Neural progenitor cell (in vitro differentiated cells): Measurements from ENCODE around the gene OLFML2A. TPM values are rescaled to one million over a fixed set of nuclear protein-coding genes. Genes with fewer than 3 reads are reported as not detected.
"Not testable (repeated sequence)": the region's sequence is repeated elsewhere in the genome, so short reads cannot be mapped to it uniquely, and the experiment has no call there.

ENCODE experiments used
- DNase-seq: peaks from one replicate; pipeline ENCODE4 v3.0.0-alpha.2; 2016; ENCODE audit warnings: low spot score
- H2AFZ ChIP-seq: fragments of 200-600 bp; sonication (generic); replicated peaks from 2 replicates; pipeline ENCODE4 v1.6.1; 2016; ENCODE audit warnings: antibody characterized with exemption
- H3F3A ChIP-seq: fragments of 200-600 bp; sonication (generic); 2 replicates; pipeline ENCODE4 v1.6.1; 2016; ENCODE audit warnings: antibody characterized with exemption, low read depth
- H3K27ac ChIP-seq: fragments of 200-600 bp; sonication (generic); 2 replicates; pipeline ENCODE4 v1.5.1; 2016; ENCODE audit warnings: mild to moderate bottlenecking
- H3K27me3 ChIP-seq: fragments of 200-600 bp; sonication (generic); 2 replicates; pipeline ENCODE4 v1.6.1; 2016; ENCODE audit warnings: mild to moderate bottlenecking, moderate library complexity
- H3K36me3 ChIP-seq: fragments of 200-600 bp; sonication (generic); 2 replicates; pipeline ENCODE4 v1.5.1; 2016
- H3K4me1 ChIP-seq: fragments of 200-600 bp; sonication (generic); 2 replicates; pipeline ENCODE4 v1.6.1; 2016; ENCODE audit warnings: mixed run types
- H3K4me2 ChIP-seq: fragments of 200-600 bp; sonication (generic); 2 replicates; pipeline ENCODE4 v1.6.1; 2016
- H3K4me3 ChIP-seq: fragments of 200-600 bp; sonication (generic); 2 replicates; pipeline ENCODE4 v1.5.1; 2016
- H3K79me2 ChIP-seq: fragments of 200-600 bp; sonication (generic); 2 replicates; pipeline ENCODE4 v1.6.1; 2016; ENCODE audit warnings: low read depth
- H3K9ac ChIP-seq: fragments of 200-600 bp; sonication (generic); 2 replicates; pipeline ENCODE4 v1.6.1; 2016
- H3K9me3 ChIP-seq: fragments of 200-600 bp; sonication (generic); 2 replicates; pipeline ENCODE4 v1.5.1; 2016; ENCODE audit warnings: low read depth
- H4K20me1 ChIP-seq: fragments of 200-600 bp; sonication (generic); 2 replicates; pipeline ENCODE4 v1.6.1; 2016; ENCODE audit warnings: low read depth
- H3K27ac Mint-ChIP-seq: 3 replicates; pipeline ENCODE4 v1.8.0; 2021; ENCODE audit warnings: mixed read lengths
- H3K27me3 Mint-ChIP-seq: 2 replicates; pipeline ENCODE4 v1.8.0; 2022; ENCODE audit warnings: low read depth, mild to moderate bottlenecking, inconsistent platforms, moderate library complexity, mixed read lengths; ENCODE audit not compliant: insufficient read depth
- H3K36me3 Mint-ChIP-seq: 3 replicates; pipeline ENCODE4 v1.8.0; 2021; ENCODE audit warnings: mixed read lengths
- H3K4me1 Mint-ChIP-seq: 3 replicates; pipeline ENCODE4 v1.8.0; 2021; ENCODE audit warnings: mixed read lengths
- H3K4me3 Mint-ChIP-seq: 3 replicates; pipeline ENCODE4 v1.8.0; 2021; ENCODE audit warnings: mild to moderate bottlenecking, moderate library complexity, mixed read lengths
- H3K9me3 Mint-ChIP-seq: 3 replicates; pipeline ENCODE4 v1.8.0; 2020; ENCODE audit warnings: mixed read lengths
- EZH2 ChIP-seq: fragments of 200-600 bp; sonication (generic); IDR thresholded peaks from 2 replicates; pipeline ENCODE4 v1.6.1; 2017; ENCODE audit warnings: antibody characterized with exemption, mild to moderate bottlenecking, moderate library complexity
- EZH2phosphoT487 ChIP-seq: fragments of 200-600 bp; sonication (generic); IDR thresholded peaks from 2 replicates; pipeline ENCODE4 v1.6.1; 2017; ENCODE audit warnings: antibody characterized with exemption
- total RNA-seq: library from RNA; depleted of rRNA; stranded (reverse); fragments of >200 nt; gene quantifications from 2 replicates; pipeline ENCODE4 v1.2.3, GENCODE V29; 2015; ENCODE audit warnings: low replicate concordance
- TF ChIP-seq, protein P1 (sequence below): fragments of 200-600 bp; sonication (generic); IDR thresholded peaks from 2 replicates; pipeline ENCODE4 v1.5.1; 2017; ENCODE audit warnings: antibody characterized with exemption, mild to moderate bottlenecking

OLFML2A gene
- total RNA-seq, 1 donor from 2014 or later, result 3.1 TPM

DNA sequence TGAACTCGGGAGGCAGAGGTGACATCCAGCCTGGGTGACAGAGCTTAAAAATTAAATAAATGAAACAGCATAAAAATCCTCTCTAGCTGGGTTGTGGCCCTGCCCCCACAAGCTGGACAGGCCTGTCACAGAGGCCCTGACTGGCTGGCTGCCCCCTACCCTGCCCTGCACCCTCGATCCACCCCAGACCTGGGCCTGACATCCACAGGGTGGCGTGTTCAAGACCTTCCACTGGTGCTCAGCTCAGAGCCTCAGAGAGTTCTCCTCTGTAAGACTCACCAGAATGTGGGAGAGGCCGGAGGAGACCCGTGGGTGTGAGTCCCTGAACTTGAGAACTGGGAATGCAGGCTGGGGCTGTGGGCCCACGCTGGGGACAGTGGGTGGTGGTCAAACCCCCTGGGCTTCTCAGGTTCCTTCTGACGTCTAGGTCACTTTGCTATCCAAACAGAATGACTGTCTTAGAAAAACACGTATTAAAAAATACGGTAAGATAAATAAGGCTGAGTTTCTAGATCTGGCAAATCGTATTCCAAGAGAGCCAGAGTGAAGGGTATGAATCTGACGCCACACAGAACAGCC is 66.6 kb downstream of the OLFML2A start:
- Histone ChIP-seq H3K27ac (no peak overlapping the region), H3F3A (no peaks in the 10 kb centered on the region), H3K79me2 (no peaks in the 10 kb centered on the region), H2AFZ (no peak overlapping the region), H3K4me1 (no peaks in the 10 kb centered on the region), H3K9me3 (no peaks in the 10 kb centered on the region), H3K4me3 (no peak overlapping the region), H4K20me1 (no peaks in the 10 kb centered on the region), H3K4me2 (no peak overlapping the region), H3K36me3 (no peaks in the 10 kb centered on the region), H3K27me3 (no peaks in the 10 kb centered on the region), H3K9ac (no peak overlapping the region)
- H3K9me3 Mint-ChIP-seq, result no peaks in the 10 kb centered on the region
- H3K4me1 Mint-ChIP-seq, result peaks cover 9% of the 10 kb centered on the region
- no peak overlapping the region for H3K27ac Mint-ChIP-seq
- no peak overlapping the region for H3K4me3 Mint-ChIP-seq
- no peaks in the 10 kb centered on the region for H3K36me3 Mint-ChIP-seq
- peaks cover 6% of the 10 kb centered on the region for H3K27me3 Mint-ChIP-seq
- no peak for DNase-seq
- no peak for TF ChIP-seq EZH2phosphoT487
- no peak for TF ChIP-seq EZH2
- TF ChIP-seq, protein P1, sequence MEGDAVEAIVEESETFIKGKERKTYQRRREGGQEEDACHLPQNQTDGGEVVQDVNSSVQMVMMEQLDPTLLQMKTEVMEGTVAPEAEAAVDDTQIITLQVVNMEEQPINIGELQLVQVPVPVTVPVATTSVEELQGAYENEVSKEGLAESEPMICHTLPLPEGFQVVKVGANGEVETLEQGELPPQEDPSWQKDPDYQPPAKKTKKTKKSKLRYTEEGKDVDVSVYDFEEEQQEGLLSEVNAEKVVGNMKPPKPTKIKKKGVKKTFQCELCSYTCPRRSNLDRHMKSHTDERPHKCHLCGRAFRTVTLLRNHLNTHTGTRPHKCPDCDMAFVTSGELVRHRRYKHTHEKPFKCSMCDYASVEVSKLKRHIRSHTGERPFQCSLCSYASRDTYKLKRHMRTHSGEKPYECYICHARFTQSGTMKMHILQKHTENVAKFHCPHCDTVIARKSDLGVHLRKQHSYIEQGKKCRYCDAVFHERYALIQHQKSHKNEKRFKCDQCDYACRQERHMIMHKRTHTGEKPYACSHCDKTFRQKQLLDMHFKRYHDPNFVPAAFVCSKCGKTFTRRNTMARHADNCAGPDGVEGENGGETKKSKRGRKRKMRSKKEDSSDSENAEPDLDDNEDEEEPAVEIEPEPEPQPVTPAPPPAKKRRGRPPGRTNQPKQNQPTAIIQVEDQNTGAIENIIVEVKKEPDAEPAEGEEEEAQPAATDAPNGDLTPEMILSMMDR, result no peak

DNA sequence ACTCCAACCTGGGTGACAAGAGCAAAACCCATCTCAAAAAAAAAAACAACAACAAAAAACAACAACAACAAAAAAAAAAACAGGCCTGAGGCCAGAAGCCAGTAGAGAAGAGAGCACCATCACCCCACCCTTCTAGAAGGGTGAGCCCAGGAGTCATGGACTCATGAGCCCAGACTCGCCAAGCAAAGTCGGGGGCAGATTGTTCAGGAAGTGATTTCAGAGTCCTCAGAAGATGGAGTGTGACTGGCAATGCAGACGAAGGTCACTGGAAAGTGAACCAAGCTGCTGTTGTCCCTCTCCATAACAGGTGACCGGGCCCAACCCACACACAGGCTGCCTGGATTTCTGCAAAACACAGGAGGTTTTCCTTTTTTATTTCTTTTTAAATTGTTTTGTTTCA is 67.4 kb downstream of the OLFML2A start:
- no peak overlapping the region for H3K4me2 ChIP-seq
- H3K4me1 ChIP-seq, result no peaks in the 10 kb centered on the region
- Mint-ChIP-seq H3K27ac (no peak overlapping the region), H3K4me1 (peaks cover 9% of the 10 kb centered on the region), H3K9me3 (no peaks in the 10 kb centered on the region), H3K27me3 (peaks cover 6% of the 10 kb centered on the region), H3K36me3 (no peaks in the 10 kb centered on the region), H3K4me3 (no peak overlapping the region)
- no peaks in the 10 kb centered on the region for H3K27me3 ChIP-seq
- DNase-seq, result no peak
- H3K9me3 ChIP-seq, result no peaks in the 10 kb centered on the region
- no peaks in the 10 kb centered on the region for H3K79me2 ChIP-seq
- H2AFZ ChIP-seq, result no peak overlapping the region
- H3K36me3 ChIP-seq, result no peaks in the 10 kb centered on the region
- no peaks in the 10 kb centered on the region for H4K20me1 ChIP-seq
- no peak overlapping the region for H3K27ac ChIP-seq
- H3K4me3 ChIP-seq, result no peak overlapping the region
- H3K9ac ChIP-seq, result no peak overlapping the region
- TF ChIP-seq EZH2, result no peak
- TF ChIP-seq, protein P1, result no peak
- TF ChIP-seq EZH2phosphoT487, result no peak
- no peaks in the 10 kb centered on the region for H3F3A ChIP-seq

DNA sequence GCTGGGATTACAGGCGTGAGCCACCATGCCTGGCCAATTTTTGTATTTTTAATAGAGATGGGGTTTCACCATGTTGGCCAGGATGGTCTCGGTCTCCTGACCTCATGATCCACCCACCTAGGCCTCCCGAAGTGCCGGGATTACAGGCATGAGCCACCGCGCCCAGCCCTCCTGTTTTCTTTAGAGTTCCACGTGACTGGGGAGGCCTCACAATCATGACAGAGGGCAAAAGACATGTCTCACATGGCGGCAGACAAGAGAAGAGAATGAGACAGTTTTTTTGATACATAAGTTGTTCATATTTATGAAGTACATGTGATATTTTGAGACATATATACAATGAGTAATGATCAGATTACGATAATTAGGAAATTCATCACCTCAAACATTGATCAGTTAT is 69.5 kb downstream of the OLFML2A start:
- not testable (repeated sequence) for DNase-seq, H4K20me1 ChIP-seq, H3K9me3 ChIP-seq, H3K9ac ChIP-seq, H3F3A ChIP-seq, H3K27me3 ChIP-seq, H3K9me3 Mint-ChIP-seq, H3K36me3 Mint-ChIP-seq, H3K4me3 Mint-ChIP-seq, H3K79me2 ChIP-seq, H3K27ac Mint-ChIP-seq, H2AFZ ChIP-seq, H3K27me3 Mint-ChIP-seq, H3K27ac ChIP-seq, H3K4me3 ChIP-seq, H3K4me2 ChIP-seq, H3K4me1 ChIP-seq, H3K36me3 ChIP-seq
- peaks cover 13% of the 10 kb centered on the region for H3K4me1 Mint-ChIP-seq

DNA sequence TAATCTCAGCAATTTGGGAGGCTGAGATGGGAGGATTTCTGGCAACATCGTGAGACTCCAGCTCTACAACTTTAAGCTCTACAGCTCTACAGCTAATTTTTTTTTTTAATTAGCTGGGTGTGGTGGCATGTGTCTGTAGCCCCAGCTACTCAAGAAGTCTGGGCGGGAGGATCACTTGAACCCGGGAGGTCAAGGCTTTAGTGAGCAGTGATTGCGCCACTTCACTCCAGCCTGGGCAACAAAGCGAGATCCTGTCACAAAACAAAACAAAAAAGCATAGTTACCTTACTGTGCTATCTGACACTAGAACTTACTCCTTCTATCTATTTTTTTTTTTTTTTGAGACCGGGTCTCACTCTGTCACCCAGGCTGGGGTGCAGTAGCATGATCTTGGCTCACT is 70.0 kb downstream of the OLFML2A start:
- Histone ChIP-seq H4K20me1 (no peaks in the 10 kb centered on the region), H3K79me2 (no peaks in the 10 kb centered on the region), H3K27ac (no peak overlapping the region), H3K9me3 (no peaks in the 10 kb centered on the region), H2AFZ (no peak overlapping the region), H3F3A (no peaks in the 10 kb centered on the region), H3K4me2 (no peak overlapping the region), H3K27me3 (no peaks in the 10 kb centered on the region), H3K4me1 (no peaks in the 10 kb centered on the region), H3K9ac (no peak overlapping the region), H3K4me3 (no peak overlapping the region), H3K36me3 (no peaks in the 10 kb centered on the region)
- Mint-ChIP-seq H3K4me1 (peaks cover 13% of the 10 kb centered on the region), H3K9me3 (no peaks in the 10 kb centered on the region), H3K27me3 (peaks cover 2% of the 10 kb centered on the region), H3K27ac (no peak overlapping the region), H3K36me3 (no peaks in the 10 kb centered on the region), H3K4me3 (no peak overlapping the region)
- DNase-seq, result no peak
- no peak for TF ChIP-seq EZH2
- no peak for TF ChIP-seq EZH2phosphoT487
- TF ChIP-seq, protein P1, result no peak
